GM12878 (cell line): ENCODE results near the gene CTNNAL1. TPM values are rescaled to one million over a fixed set of nuclear protein-coding genes. Genes with fewer than 3 reads are reported as not detected.
A peak's percentile ranks its signal among the peaks of the same experiment; 100 is the strongest.

Source experiments
- ATAC-seq: fragments of 200-7000 bp; cut with Tn5 transposase; 3 replicates; pipeline ENCODE4 v1.9.1; 2020; ENCODE audit warnings: mild to moderate bottlenecking, moderate library complexity
- BruUV-seq: library from RNA; stranded (reverse); fragments of 400-500 nt; replicated peaks from 2 replicates; lab custom pipeline; 2021; lab: Mats Ljungman, UMichigan
- CTCF ChIA-PET: fragments of 300-600 bp; sonication (Branson Sonifier 250); formaldehyde crosslinking; extraction: SDS; loops from one replicate; lab custom pipeline; 2021; ENCODE audit warnings: inconsistent platforms; lab: Yijun Ruan, JAX
- POLR2A ChIA-PET: fragments of 350-600 bp; formaldehyde crosslinking; extraction: SDS; loops from one replicate; lab custom pipeline; 2021; ENCODE audit warnings: inconsistent platforms; lab: Charles Lee
- RAD21 ChIA-PET: fragments of 300-600 bp; sonication (Branson Sonifier 250); formaldehyde crosslinking; loops from one replicate; lab custom pipeline; 2023; ENCODE audit warnings: antibody characterized with exemption; ENCODE audit not compliant: unreplicated experiment; lab: Charles Lee
- SMC1A ChIA-PET: fragments of 300-600 bp; sonication (Branson Sonifier 250); formaldehyde crosslinking; loops from one replicate; lab custom pipeline; 2023; ENCODE audit not compliant: unreplicated experiment, uncharacterized antibody; lab: Charles Lee
- DNase-seq: peaks from one replicate; pipeline ENCODE4 v3.0.0-alpha.2; 2011; ENCODE audit warnings: low read depth, low spot score
- FAIRE-seq: peaks from 3 replicates; lab custom pipeline; 2011; peaks lifted over from hg19 to GRCh38; lab: Jason Lieb, UNC
- H2AFZ ChIP-seq: 2 replicates; pipeline ENCODE4 v1.6.0; 2011; ENCODE audit warnings: low read depth, low read length, control low read depth; ENCODE audit not compliant: control insufficient read depth
- H3K27ac ChIP-seq: 2 replicates; pipeline ENCODE4 v1.5.1; 2011; ENCODE audit warnings: control low read depth; ENCODE audit not compliant: control insufficient read depth, insufficient read depth
- H3K27me3 ChIP-seq, 2 experiments: replicated peaks in 1 of 2; 2 replicates each; pipeline versions ENCODE4 v1.6.0 to v1.6.1; 2011; ENCODE audit warnings: low read length in 1 of 2; ENCODE audit not compliant: control insufficient read depth in 2 of 2, insufficient read depth in 2 of 2
- H3K36me3 ChIP-seq, 2 experiments: 2 replicates each; pipeline ENCODE4 v1.5.1; 2011; ENCODE audit warnings: low read length in 1 of 2; ENCODE audit not compliant: control insufficient read depth in 2 of 2, insufficient read depth in 2 of 2
- H3K4me1 ChIP-seq: 2 replicates; pipeline ENCODE4 v1.6.1; 2011; ENCODE audit warnings: mild to moderate bottlenecking, low read length, moderate library complexity, mixed read lengths; ENCODE audit not compliant: control insufficient read depth, insufficient read depth
- H3K4me2 ChIP-seq: 2 replicates; pipeline ENCODE4 v1.6.0; 2011; ENCODE audit warnings: control low read depth; ENCODE audit not compliant: control insufficient read depth, insufficient read depth
- H3K4me3 ChIP-seq: fragments of 200-600 bp; sonication (generic); 2 replicates; pipeline ENCODE4 v1.5.1; 2016
- H3K79me2 ChIP-seq: 2 replicates; pipeline ENCODE4 v1.6.0; 2011; ENCODE audit warnings: low read length; ENCODE audit not compliant: control insufficient read depth, insufficient read depth
- H3K9ac ChIP-seq: 2 replicates; pipeline ENCODE4 v1.8.0; 2011; ENCODE audit warnings: low read length, control low read depth, mixed read lengths; ENCODE audit not compliant: control insufficient read depth, insufficient read depth
- H3K9me3 ChIP-seq: replicated peaks from 3 replicates; pipeline ENCODE4 v1.5.1; 2011; ENCODE audit warnings: mild to moderate bottlenecking, low read length; ENCODE audit not compliant: control insufficient read depth, insufficient read depth
- H4K20me1 ChIP-seq: 2 replicates; pipeline ENCODE4 v1.6.0; 2011; ENCODE audit not compliant: control insufficient read depth, insufficient read depth
- CREM ChIP-seq: IDR thresholded peaks from 2 replicates; pipeline ENCODE4 v1.6.1; 2014; ENCODE audit warnings: antibody characterized with exemption, low read depth
- EGR1 ChIP-seq, 2 experiments: IDR thresholded peaks; 1 replicate in 1 of 2; 2 replicates in 1 of 2; pipeline ENCODE4 v1.6.1; 2011 to 2012; ENCODE audit warnings: low read depth in 2 of 2, low read length in 2 of 2, borderline replicate concordance in 1 of 2, mild to moderate bottlenecking in 1 of 2, moderate library complexity in 1 of 2
- GABPA ChIP-seq: IDR thresholded peaks from 2 replicates; pipeline ENCODE4 v1.6.1; 2014; ENCODE audit warnings: antibody characterized with exemption, low read depth, mild to moderate bottlenecking, inconsistent platforms
- HDAC6 ChIP-seq: fragments of 200-600 bp; sonication (generic); IDR thresholded peaks from one replicate; pipeline ENCODE4 v1.8.0; 2017; ENCODE audit warnings: antibody characterized with exemption; ENCODE audit not compliant: unreplicated experiment
- HDGF ChIP-seq: fragments of 450-650 bp; IDR thresholded peaks from 2 replicates; pipeline ENCODE4 v1.6.1; 2016; ENCODE audit warnings: antibody characterized with exemption
- LARP7 ChIP-seq: fragments of 450-650 bp; IDR thresholded peaks from 2 replicates; pipeline ENCODE4 v1.6.1; 2017; ENCODE audit warnings: mild to moderate bottlenecking
- MEF2B ChIP-seq: fragments of 450-650 bp; IDR thresholded peaks from 2 replicates; pipeline ENCODE4 v1.6.1; 2018; ENCODE audit warnings: mild to moderate bottlenecking, moderate library complexity; ENCODE audit not compliant: partially characterized antibody, poor library complexity, severe bottlenecking
- MXI1 ChIP-seq: fragments of 150-350 bp; IDR thresholded peaks from 2 replicates; pipeline ENCODE4 v1.6.1; 2011; ENCODE audit warnings: low read depth, mild to moderate bottlenecking, inconsistent platforms, low read length, improper control_type of control experiment
- NR2C1 ChIP-seq: fragments of 450-650 bp; IDR thresholded peaks from 2 replicates; pipeline ENCODE4 v1.6.1; 2017; ENCODE audit warnings: antibody characterized with exemption, mild to moderate bottlenecking, moderate library complexity
- NRF1 ChIP-seq: conservative IDR thresholded peaks from 2 replicates; pipeline ENCODE4 v1.6.1; 2011; ENCODE audit warnings: mild to moderate bottlenecking, low read depth, low read length, improper control_type of control experiment
- RFX5 ChIP-seq: IDR thresholded peaks from 2 replicates; pipeline ENCODE4 v1.6.1; 2011; ENCODE audit warnings: low read depth, low read length, improper control_type of control experiment
- SIN3A ChIP-seq: IDR thresholded peaks from 2 replicates; pipeline ENCODE4 v1.6.1; 2012; ENCODE audit warnings: low read depth, low read length, improper control_type of control experiment
- SRF ChIP-seq, 2 experiments: IDR thresholded peaks; 2 replicates each; pipeline ENCODE4 v1.6.1; 2011; ENCODE audit warnings: low read depth in 2 of 2, low read length in 2 of 2, mild to moderate bottlenecking in 1 of 2, moderate library complexity in 1 of 2
- YY1 ChIP-seq: IDR thresholded peaks from 2 replicates; pipeline ENCODE4 v1.6.1; 2011; ENCODE audit warnings: low read depth, mild to moderate bottlenecking, low read length
- ZBTB40 ChIP-seq: fragments of 450-650 bp; IDR thresholded peaks from 2 replicates; pipeline ENCODE4 v1.6.1; 2016; ENCODE audit warnings: mild to moderate bottlenecking, moderate library complexity, borderline replicate concordance
- whole genome bisulfite sequencing: methylation state at CpG from one replicate; pipeline ENCODE4 v1.1.6; 2016; ENCODE audit warnings: low lambda C conversion rate; ENCODE audit not compliant: insufficient replicate concordance, insufficient coverage; ENCODE audit errors: missing lambda C conversion rate; 5-methylcytosine and 5-hydroxymethylcytosine counted together
- in situ Hi-C: fragments of 300-500 bp; cut with MboI; formaldehyde crosslinking; loops from 9 replicates; pipeline ENCODE4 v1.14.3; 2018; ENCODE audit warnings: mixed read lengths
- intact Hi-C: fragments of 100-400 bp; cut with micrococcal nuclease; formaldehyde crosslinking; loops from one replicate; pipeline ENCODE4 v1.14.2; 2022; ENCODE audit not compliant: unreplicated experiment
- polyA plus RNA-seq, 11 experiments: library from polyadenylated mRNA; depleted of rRNA in 4 of 11; unstranded in 6 of 11; stranded (reverse) in 5 of 11; fragments of >200 nt; fragmentation: Nextera tagmentation in 4 of 11; fragmentation: Illumina TruSeq in 1 of 11; extraction: Ambion mirVana in 4 of 11; extraction: Trizol in 1 of 11; gene quantifications; 1 replicate in 1 of 11; 2 replicates in 10 of 11; pipeline versions ENCODE4 v1.2.1 to v1.2.3, GENCODE V29; 2011 to 2016; ENCODE audit warnings: inconsistent platforms in 2 of 11, missing spikeins in 2 of 11, low read depth in 1 of 11
- total RNA-seq, 4 experiments: library from RNA; depleted of rRNA in 3 of 4; stranded (reverse); fragments of >200 nt in 3 of 4; fragmentation: Illumina TruSeq in 1 of 4; extraction: Trizol in 1 of 4; gene quantifications; 2 replicates each; pipeline versions ENCODE4 v1.2.1 to v1.2.3, GENCODE V29; 2013 to 2021
- TF ChIP-seq, protein P1 (sequence below): fragments of 450-650 bp; IDR thresholded peaks from 2 replicates; pipeline ENCODE4 v1.6.1; 2016; ENCODE audit warnings: mild to moderate bottlenecking
- TF ChIP-seq, protein P2 (sequence below): fragments of 450-650 bp; conservative IDR thresholded peaks from 2 replicates; pipeline ENCODE4 v1.6.1; 2017; ENCODE audit warnings: mild to moderate bottlenecking, moderate library complexity

Gene CTNNAL1
- total and polyA plus RNA-seq, 10 of the 15 experiments (the other 5 are each of a cell fraction or from before 2014, with no cell fraction given) = 16.3 to 82.5 (median 45.2) TPM

DNA sequence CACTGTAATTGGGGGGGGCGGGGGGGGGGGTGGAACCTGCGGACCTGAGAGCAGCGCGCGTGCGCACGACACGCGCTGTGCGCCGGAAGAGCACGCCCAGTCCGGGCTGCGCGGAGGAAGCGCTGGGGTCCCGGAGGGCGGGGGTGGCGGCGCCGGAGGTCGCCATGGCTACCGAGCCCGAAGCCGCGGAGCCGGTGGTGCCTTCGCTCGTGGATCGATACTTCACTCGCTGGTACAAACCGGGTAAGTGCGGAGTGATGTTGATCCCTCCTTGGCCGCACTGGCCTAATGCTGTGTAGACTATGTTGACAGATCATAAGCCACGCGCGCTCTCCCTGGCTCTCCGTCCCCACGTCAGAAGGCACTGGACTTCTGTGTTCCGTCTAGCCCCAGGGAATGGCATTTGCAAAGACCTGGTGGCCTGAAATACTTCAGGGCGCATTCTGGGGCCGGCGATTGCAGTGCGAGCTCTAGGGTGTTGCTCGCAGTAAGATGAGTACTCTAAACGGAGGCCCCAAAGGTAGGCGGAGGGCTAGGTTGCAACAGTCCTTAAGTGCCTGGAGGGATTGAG lies 78.9 kb downstream of the CTNNAL1 start, which contains the start of gene ABITRAM:
TSS of gene ABITRAM (plus strand) at position 78 of the 571 bp plus-strand sequence. CDS start at position 165, 87 bp downstream.
- ChIA-PET POLR2A (no interaction called here), RAD21 (no interaction called here), CTCF (interaction anchor here (0.8 to 1.1 kb wide), 2 partner anchors 20 to 44 kb away, joined by 3 to 4 read pairs; no protein-coding TSS in a partner anchor), SMC1A (no interaction called here)
- ATAC-seq (peak; percentile 91), DNase-seq (peak; percentile 45), FAIRE-seq (peak; percentile 23)
- Histone ChIP-seq H3K4me1 (no peaks in the 10 kb centered on the region), H4K20me1 (no peaks in the 10 kb centered on the region), H3K4me2 (peak within 1 kb of the TSS; percentile 89), H3K36me3 (no peaks in the 10 kb centered on the region; a peak in 1 of 4 replicates), H2AFZ (peak within 1 kb of the TSS; percentile 99), H3K9ac (peak within 1 kb of the TSS; percentile 80), H3K27ac (peak within 1 kb of the TSS; percentile 84), H3K79me2 (peaks cover 22% of the 10 kb centered on the region), H3K27me3 (no peaks in the 10 kb centered on the region), H3K9me3 (no peaks in the 10 kb centered on the region), H3K4me3 (peak within 1 kb of the TSS; percentile 100)
- WGBS = under 1% methylated on average over 41 of the region's 47 CpGs
- BruUV-seq = TSS peak; percentile 72
- in situ Hi-C loops (no loop called here), intact Hi-C loops (loop anchor here (5.0 to 10.0 kb wide), 2 partner anchors 180 to 478 kb away; partner anchors contain the start of gene TMEM245)
- peak in 1 of 2 experiments; percentile 95; a peak in 2 of 3 replicates for TF ChIP-seq EGR1 (IDR thresholded peaks at IDR 0.05; ENCODE audit: borderline replicate concordance in 1 of 2, low read depth in 2 of 2, low read length in 2 of 2)
- peak; percentile 46 for TF ChIP-seq NR2C1
- peak; percentile 57 for TF ChIP-seq NRF1
- peak; percentile 21; the same call in 1 of the 2 replicates for TF ChIP-seq LARP7
- TF ChIP-seq RFX5 = no peak
- TF ChIP-seq MEF2B = peak; percentile 39
- peak; percentile 78 for TF ChIP-seq GABPA
- 0 out of 4 replicates have a peak, but pooled peaks of 1 of the 2 experiments have one; percentile 46 for TF ChIP-seq SRF (IDR thresholded peaks at IDR 0.05; ENCODE audit: low read depth in 2 of 2, low read length in 2 of 2)
- TF ChIP-seq, protein P1, sequence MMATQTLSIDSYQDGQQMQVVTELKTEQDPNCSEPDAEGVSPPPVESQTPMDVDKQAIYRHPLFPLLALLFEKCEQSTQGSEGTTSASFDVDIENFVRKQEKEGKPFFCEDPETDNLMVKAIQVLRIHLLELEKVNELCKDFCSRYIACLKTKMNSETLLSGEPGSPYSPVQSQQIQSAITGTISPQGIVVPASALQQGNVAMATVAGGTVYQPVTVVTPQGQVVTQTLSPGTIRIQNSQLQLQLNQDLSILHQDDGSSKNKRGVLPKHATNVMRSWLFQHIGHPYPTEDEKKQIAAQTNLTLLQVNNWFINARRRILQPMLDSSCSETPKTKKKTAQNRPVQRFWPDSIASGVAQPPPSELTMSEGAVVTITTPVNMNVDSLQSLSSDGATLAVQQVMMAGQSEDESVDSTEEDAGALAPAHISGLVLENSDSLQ = no peak
- peak; percentile 94 for TF ChIP-seq MXI1
- TF ChIP-seq, protein P2, sequence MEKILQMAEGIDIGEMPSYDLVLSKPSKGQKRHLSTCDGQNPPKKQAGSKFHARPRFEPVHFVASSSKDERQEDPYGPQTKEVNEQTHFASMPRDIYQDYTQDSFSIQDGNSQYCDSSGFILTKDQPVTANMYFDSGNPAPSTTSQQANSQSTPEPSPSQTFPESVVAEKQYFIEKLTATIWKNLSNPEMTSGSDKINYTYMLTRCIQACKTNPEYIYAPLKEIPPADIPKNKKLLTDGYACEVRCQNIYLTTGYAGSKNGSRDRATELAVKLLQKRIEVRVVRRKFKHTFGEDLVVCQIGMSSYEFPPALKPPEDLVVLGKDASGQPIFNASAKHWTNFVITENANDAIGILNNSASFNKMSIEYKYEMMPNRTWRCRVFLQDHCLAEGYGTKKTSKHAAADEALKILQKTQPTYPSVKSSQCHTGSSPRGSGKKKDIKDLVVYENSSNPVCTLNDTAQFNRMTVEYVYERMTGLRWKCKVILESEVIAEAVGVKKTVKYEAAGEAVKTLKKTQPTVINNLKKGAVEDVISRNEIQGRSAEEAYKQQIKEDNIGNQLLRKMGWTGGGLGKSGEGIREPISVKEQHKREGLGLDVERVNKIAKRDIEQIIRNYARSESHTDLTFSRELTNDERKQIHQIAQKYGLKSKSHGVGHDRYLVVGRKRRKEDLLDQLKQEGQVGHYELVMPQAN = peak; percentile 89
- no peak for TF ChIP-seq HDAC6
- peak; percentile 73 for TF ChIP-seq ZBTB40
- TF ChIP-seq CREM = no peak
- TF ChIP-seq HDGF = no peak
- peak; percentile 29; the same call in 1 of the 2 replicates for TF ChIP-seq YY1
- peak; percentile 88 for TF ChIP-seq SIN3A
